HCT116 (cell line): ENCODE data around the gene ZBTB24. TPM values are rescaled to one million over a fixed set of nuclear protein-coding genes. Genes with fewer than 3 reads are reported as not detected.

ENCODE experiments used
- ATAC-seq: fragments of 200-7000 bp; cut with Tn5 transposase; 2 replicates; pipeline ENCODE4 v1.9.1; 2020; ENCODE audit warnings: mild to moderate bottlenecking, moderate library complexity
- BruUV-seq: library from RNA; stranded (reverse); fragments of 400-500 nt; replicated peaks from 2 replicates; lab custom pipeline; 2021; lab: Mats Ljungman, UMichigan
- CTCF ChIA-PET: fragments of 300-600 bp; sonication (Branson Sonifier 250); formaldehyde crosslinking; loops from one replicate; lab custom pipeline; 2021; ENCODE audit warnings: antibody characterized with exemption; lab: Charles Lee
- POLR2A ChIA-PET: fragments of 300-600, 350-600 bp; sonication (Branson Sonifier 250); formaldehyde crosslinking; loops from one replicate; lab custom pipeline; 2021; ENCODE audit warnings: antibody characterized with exemption; lab: Charles Lee
- RAD21 ChIA-PET, 2 experiments: fragments of 300-600 bp; sonication (Branson Sonifier 250); formaldehyde crosslinking; loops; one replicate each; lab custom pipeline; 2023; ENCODE audit warnings: low total read pairs in 2 of 2; ENCODE audit not compliant: uncharacterized antibody in 2 of 2, unreplicated experiment in 2 of 2, low non-redundant PET in 1 of 2; lab: Charles Lee
- DNase-seq: peaks from one replicate; pipeline ENCODE4 v3.0.0-alpha.2; 2010; ENCODE audit warnings: low read depth, low spot score
- H2AFZ ChIP-seq: fragments of 200-600 bp; shearing (Covaris generic), sonication (generic); 2 replicates; pipeline ENCODE4 v1.6.1; 2017; ENCODE audit warnings: low read depth, mixed run types, mixed read lengths, antibody characterized with exemption, low read length; ENCODE audit not compliant: poor library complexity, severe bottlenecking
- H3K27ac ChIP-seq: 2 replicates; pipeline ENCODE4 v1.5.1; 2012; ENCODE audit warnings: low read depth, low read length
- H3K27me3 ChIP-seq: fragments of 200-600 bp; sonication (generic); 2 replicates; pipeline ENCODE4 v1.6.1; 2016; ENCODE audit warnings: mixed run types, low read length, mixed read lengths; ENCODE audit not compliant: insufficient read depth
- H3K36me3 ChIP-seq, 2 experiments: fragments of 200-500 bp in 1 of 2; fragments of 200-600 bp in 1 of 2; sonication (Bioruptor generic) in 1 of 2; sonication (generic) in 1 of 2; 2 replicates each; pipeline versions ENCODE4 v1.5.1 to v1.6.1; 2014 to 2016; ENCODE audit warnings: low read length in 2 of 2, inconsistent platforms in 1 of 2, mixed read lengths in 1 of 2, mixed run types in 1 of 2; ENCODE audit not compliant: insufficient read depth in 2 of 2, control insufficient read depth in 1 of 2
- H3K4me1 ChIP-seq, 2 experiments: fragments of 200-600 bp in 1 of 2; sonication (generic) in 1 of 2; 2 replicates each; pipeline versions ENCODE4 v1.5.1 to v1.6.1; 2012 to 2017; ENCODE audit warnings: low read length in 2 of 2, inconsistent platforms in 1 of 2, mild to moderate bottlenecking in 1 of 2, mixed read lengths in 1 of 2, mixed run types in 1 of 2, moderate library complexity in 1 of 2; ENCODE audit not compliant: insufficient read depth in 2 of 2, control insufficient read depth in 1 of 2
- H3K4me2 ChIP-seq: fragments of 200-600 bp; sonication (generic); 2 replicates; pipeline ENCODE4 v1.6.1; 2017; ENCODE audit warnings: mixed run types, low read length, mixed read lengths
- H3K4me3 ChIP-seq, 2 experiments: fragments of 200-600 bp in 1 of 2; sonication (generic) in 1 of 2; replicated peaks in 1 of 2; 2 replicates each; pipeline ENCODE4 v1.5.1; 2011 to 2016; ENCODE audit warnings: low read length in 2 of 2, control low read depth in 1 of 2, low read depth in 1 of 2, mild to moderate bottlenecking in 1 of 2, mixed read lengths in 1 of 2, mixed run types in 1 of 2
- H3K79me2 ChIP-seq: fragments of 200-600 bp; sonication (generic); 2 replicates; pipeline ENCODE4 v1.6.1; 2017; ENCODE audit warnings: mild to moderate bottlenecking, mixed run types, low read length, moderate library complexity, mixed read lengths; ENCODE audit not compliant: insufficient read depth
- H3K9ac ChIP-seq: fragments of 200-600 bp; sonication (generic); 2 replicates; pipeline ENCODE4 v1.6.1; 2016; ENCODE audit warnings: low read length, mixed read lengths
- H3K9me2 ChIP-seq: fragments of 200-600 bp; sonication (generic), shearing (Covaris generic); 2 replicates; pipeline ENCODE4 v1.6.1; 2017; ENCODE audit warnings: mixed run types, mild to moderate bottlenecking, moderate library complexity; ENCODE audit not compliant: insufficient read depth
- H3K9me3 ChIP-seq, 2 experiments: fragments of 200-500 bp in 1 of 2; fragments of 200-600 bp in 1 of 2; sonication (Bioruptor generic) in 1 of 2; sonication (generic) in 1 of 2; 2 replicates each; pipeline ENCODE4 v1.6.1; 2014 to 2017; ENCODE audit warnings: low read length in 2 of 2, mixed read lengths in 2 of 2, inconsistent platforms in 1 of 2, low read depth in 1 of 2, mild to moderate bottlenecking in 1 of 2, mixed run types in 1 of 2, moderate library complexity in 1 of 2; ENCODE audit not compliant: control insufficient read depth in 1 of 2, insufficient read depth in 1 of 2
- H4K20me1 ChIP-seq: fragments of 200-600 bp; sonication (generic), shearing (Covaris generic); 2 replicates; pipeline ENCODE4 v1.6.1; 2017; ENCODE audit warnings: mixed run types, mild to moderate bottlenecking, moderate library complexity; ENCODE audit not compliant: insufficient read depth
- ATF3 ChIP-seq: IDR thresholded peaks from 2 replicates; pipeline ENCODE4 v1.6.1; 2012
- CBX3 ChIP-seq: IDR thresholded peaks from 2 replicates; pipeline ENCODE4 v1.6.1; 2012; ENCODE audit warnings: low read depth
- EGR1 ChIP-seq: IDR thresholded peaks from 2 replicates; pipeline ENCODE4 v1.6.1; 2012; ENCODE audit warnings: low read depth
- EZH2 ChIP-seq: fragments of 200-600 bp; sonication (generic); IDR thresholded peaks from 2 replicates; pipeline ENCODE4 v1.6.1; 2017; ENCODE audit warnings: antibody characterized with exemption, mixed run types
- EZH2phosphoT487 ChIP-seq: fragments of 200-600 bp; IDR thresholded peaks from 2 replicates; pipeline ENCODE4 v1.6.1; 2018; ENCODE audit warnings: antibody characterized with exemption, borderline replicate concordance
- POLR2A ChIP-seq: IDR thresholded peaks from 2 replicates; pipeline ENCODE4 v1.7.0; 2011; ENCODE audit warnings: borderline replicate concordance; ENCODE audit not compliant: insufficient read depth, insufficient read length; ENCODE audit errors: extremely low read depth
- RAD21 ChIP-seq: IDR thresholded peaks from 2 replicates; pipeline ENCODE4 v1.6.1; 2012; ENCODE audit warnings: low read depth, mild to moderate bottlenecking
- SIN3A ChIP-seq: IDR thresholded peaks from 2 replicates; pipeline ENCODE4 v1.6.1; 2012; ENCODE audit warnings: low read depth
- SP1 ChIP-seq: IDR thresholded peaks from 2 replicates; pipeline ENCODE4 v1.6.1; 2012; ENCODE audit warnings: low read depth
- SRF ChIP-seq: IDR thresholded peaks from 2 replicates; pipeline ENCODE4 v1.6.1; 2012; ENCODE audit warnings: low read depth
- YY1 ChIP-seq: IDR thresholded peaks from 2 replicates; pipeline ENCODE4 v1.6.1; 2011; ENCODE audit warnings: low read length, low read depth, moderate library complexity, mild to moderate bottlenecking; ENCODE audit not compliant: insufficient replicate concordance; ENCODE audit errors: extremely low read depth
- ZFX ChIP-seq: fragments of 450-650 bp; IDR thresholded peaks from 2 replicates; pipeline ENCODE4 v1.6.1; 2017
- intact Hi-C: fragments of 100-400 bp; cut with micrococcal nuclease; formaldehyde crosslinking; loops from 2 replicates; pipeline ENCODE4 v1.10.0; 2022
- total RNA-seq: library from RNA; stranded (reverse); gene quantifications from one replicate; pipeline ENCODE4 v1.2.1, GENCODE V29; 2021; ENCODE audit not compliant: unreplicated experiment
- TF ChIP-seq, protein P1 (sequence below): IDR thresholded peaks from 2 replicates; pipeline ENCODE4 v1.6.1; 2012; ENCODE audit warnings: low read depth
- TF ChIP-seq, protein P2 (sequence below): IDR thresholded peaks from 2 replicates; pipeline ENCODE4 v1.6.1; 2012
- TF ChIP-seq, protein P3 (sequence below), 3 experiments: fragments of 200-600 bp in 1 of 3; sonication (generic) in 1 of 3; IDR thresholded peaks in 2 of 3; conservative IDR thresholded peaks in 1 of 3; 2 replicates each; pipeline ENCODE4 v1.5.1; 2012 to 2017; ENCODE audit warnings: low read depth in 2 of 3, low read length in 2 of 3, antibody characterized with exemption in 1 of 3, borderline replicate concordance in 1 of 3, control low read depth in 1 of 3, mild to moderate bottlenecking in 1 of 3, mixed read lengths in 1 of 3, mixed run types in 1 of 3, moderate library complexity in 1 of 3; ENCODE audit not compliant: insufficient read depth in 1 of 3

ZBTB24 gene
- total RNA-seq, 1 experiment from 2014 or later, result 11.3 TPM

- TF ChIP-seq, protein P1, sequence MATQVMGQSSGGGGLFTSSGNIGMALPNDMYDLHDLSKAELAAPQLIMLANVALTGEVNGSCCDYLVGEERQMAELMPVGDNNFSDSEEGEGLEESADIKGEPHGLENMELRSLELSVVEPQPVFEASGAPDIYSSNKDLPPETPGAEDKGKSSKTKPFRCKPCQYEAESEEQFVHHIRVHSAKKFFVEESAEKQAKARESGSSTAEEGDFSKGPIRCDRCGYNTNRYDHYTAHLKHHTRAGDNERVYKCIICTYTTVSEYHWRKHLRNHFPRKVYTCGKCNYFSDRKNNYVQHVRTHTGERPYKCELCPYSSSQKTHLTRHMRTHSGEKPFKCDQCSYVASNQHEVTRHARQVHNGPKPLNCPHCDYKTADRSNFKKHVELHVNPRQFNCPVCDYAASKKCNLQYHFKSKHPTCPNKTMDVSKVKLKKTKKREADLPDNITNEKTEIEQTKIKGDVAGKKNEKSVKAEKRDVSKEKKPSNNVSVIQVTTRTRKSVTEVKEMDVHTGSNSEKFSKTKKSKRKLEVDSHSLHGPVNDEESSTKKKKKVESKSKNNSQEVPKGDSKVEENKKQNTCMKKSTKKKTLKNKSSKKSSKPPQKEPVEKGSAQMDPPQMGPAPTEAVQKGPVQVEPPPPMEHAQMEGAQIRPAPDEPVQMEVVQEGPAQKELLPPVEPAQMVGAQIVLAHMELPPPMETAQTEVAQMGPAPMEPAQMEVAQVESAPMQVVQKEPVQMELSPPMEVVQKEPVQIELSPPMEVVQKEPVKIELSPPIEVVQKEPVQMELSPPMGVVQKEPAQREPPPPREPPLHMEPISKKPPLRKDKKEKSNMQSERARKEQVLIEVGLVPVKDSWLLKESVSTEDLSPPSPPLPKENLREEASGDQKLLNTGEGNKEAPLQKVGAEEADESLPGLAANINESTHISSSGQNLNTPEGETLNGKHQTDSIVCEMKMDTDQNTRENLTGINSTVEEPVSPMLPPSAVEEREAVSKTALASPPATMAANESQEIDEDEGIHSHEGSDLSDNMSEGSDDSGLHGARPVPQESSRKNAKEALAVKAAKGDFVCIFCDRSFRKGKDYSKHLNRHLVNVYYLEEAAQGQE, result no peak
- TF ChIP-seq ATF3 (no peak), SRF (no peak), CBX3 (no peak), ZFX (no peak), EZH2phosphoT487 (no peak), EZH2 (no peak), SP1 (no peak)
- TF ChIP-seq, all 23 proteins: peak for 0
Observed at GRCh38 chr6:109477184-109477583, 5.8 kb downstream of the ZBTB24 start (continued).

GRCh38 chr6:109475625-109476024, 7.4 kb downstream of the ZBTB24 start:
- intact Hi-C loops, result no loop called here
- no peak overlapping the region for H2AFZ ChIP-seq
- peaks cover 83% of the 10 kb centered on the region for H3K79me2 ChIP-seq
- no peak overlapping the region for H3K4me2 ChIP-seq
- H3K4me3 ChIP-seq, result no peak overlapping the region
- peaks cover 40 to 51% of the 10 kb centered on the region in 2 experiments for H3K36me3 ChIP-seq
- no peak for DNase-seq
- H3K9me3 ChIP-seq, result no peaks in the 10 kb centered on the region
- no peaks in the 10 kb centered on the region for H3K9me2 ChIP-seq
- ChIA-PET RAD21 (no interaction called here), CTCF (no interaction called here), POLR2A (no interaction called here)
- no peak for ATAC-seq
- H3K4me1 ChIP-seq, result no peaks in the 10 kb centered on the region
- no TSS peak for BruUV-seq
- no peaks in the 10 kb centered on the region for H3K27me3 ChIP-seq
- no peak overlapping the region for H3K27ac ChIP-seq
- H3K9ac ChIP-seq, result no peak overlapping the region
- no peaks in the 10 kb centered on the region for H4K20me1 ChIP-seq
- TF ChIP-seq SRF (no peak), ZFX (no peak), YY1 (no peak), EZH2 (no peak), SP1 (no peak), RAD21 (no peak), SIN3A (no peak), EGR1 (no peak), ATF3 (no peak), POLR2A (no peak), EZH2phosphoT487 (no peak)
- TF ChIP-seq, protein P1, result no peak
- TF ChIP-seq, protein P2, sequence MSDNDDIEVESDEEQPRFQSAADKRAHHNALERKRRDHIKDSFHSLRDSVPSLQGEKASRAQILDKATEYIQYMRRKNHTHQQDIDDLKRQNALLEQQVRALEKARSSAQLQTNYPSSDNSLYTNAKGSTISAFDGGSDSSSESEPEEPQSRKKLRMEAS, result no peak
- TF ChIP-seq, protein P3, sequence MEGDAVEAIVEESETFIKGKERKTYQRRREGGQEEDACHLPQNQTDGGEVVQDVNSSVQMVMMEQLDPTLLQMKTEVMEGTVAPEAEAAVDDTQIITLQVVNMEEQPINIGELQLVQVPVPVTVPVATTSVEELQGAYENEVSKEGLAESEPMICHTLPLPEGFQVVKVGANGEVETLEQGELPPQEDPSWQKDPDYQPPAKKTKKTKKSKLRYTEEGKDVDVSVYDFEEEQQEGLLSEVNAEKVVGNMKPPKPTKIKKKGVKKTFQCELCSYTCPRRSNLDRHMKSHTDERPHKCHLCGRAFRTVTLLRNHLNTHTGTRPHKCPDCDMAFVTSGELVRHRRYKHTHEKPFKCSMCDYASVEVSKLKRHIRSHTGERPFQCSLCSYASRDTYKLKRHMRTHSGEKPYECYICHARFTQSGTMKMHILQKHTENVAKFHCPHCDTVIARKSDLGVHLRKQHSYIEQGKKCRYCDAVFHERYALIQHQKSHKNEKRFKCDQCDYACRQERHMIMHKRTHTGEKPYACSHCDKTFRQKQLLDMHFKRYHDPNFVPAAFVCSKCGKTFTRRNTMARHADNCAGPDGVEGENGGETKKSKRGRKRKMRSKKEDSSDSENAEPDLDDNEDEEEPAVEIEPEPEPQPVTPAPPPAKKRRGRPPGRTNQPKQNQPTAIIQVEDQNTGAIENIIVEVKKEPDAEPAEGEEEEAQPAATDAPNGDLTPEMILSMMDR (IDR thresholded peaks at IDR 0.05 in 2 of 3, conservative IDR thresholded peaks at IDR 0.05 in 1 of 3; ENCODE audit: borderline replicate concordance in 1 of 3, insufficient read depth in 1 of 3, low read depth in 2 of 3, low read length in 2 of 3), result no peak
